C4-2B (cell line): ENCODE measurements around the gene AMFR.

Experiments used
- H3K27ac ChIP-seq: fragments of 450-650 bp; 2 replicates; pipeline ENCODE4 v1.5.1; 2017
- ZFX ChIP-seq: fragments of 450-650 bp; IDR thresholded peaks from 2 replicates; pipeline ENCODE4 v1.6.1; 2017
- TF ChIP-seq, protein P1 (sequence below): fragments of 450-650 bp; conservative IDR thresholded peaks from 2 replicates; pipeline ENCODE4 v1.5.1; 2017; ENCODE audit warnings: mild to moderate bottlenecking

AMFR gene

GRCh38 chr16:56448005-56448404 is 22.7 kb upstream of the AMFR start:
- H3K27ac ChIP-seq: no peak overlapping the region
- TF ChIP-seq, protein P1, sequence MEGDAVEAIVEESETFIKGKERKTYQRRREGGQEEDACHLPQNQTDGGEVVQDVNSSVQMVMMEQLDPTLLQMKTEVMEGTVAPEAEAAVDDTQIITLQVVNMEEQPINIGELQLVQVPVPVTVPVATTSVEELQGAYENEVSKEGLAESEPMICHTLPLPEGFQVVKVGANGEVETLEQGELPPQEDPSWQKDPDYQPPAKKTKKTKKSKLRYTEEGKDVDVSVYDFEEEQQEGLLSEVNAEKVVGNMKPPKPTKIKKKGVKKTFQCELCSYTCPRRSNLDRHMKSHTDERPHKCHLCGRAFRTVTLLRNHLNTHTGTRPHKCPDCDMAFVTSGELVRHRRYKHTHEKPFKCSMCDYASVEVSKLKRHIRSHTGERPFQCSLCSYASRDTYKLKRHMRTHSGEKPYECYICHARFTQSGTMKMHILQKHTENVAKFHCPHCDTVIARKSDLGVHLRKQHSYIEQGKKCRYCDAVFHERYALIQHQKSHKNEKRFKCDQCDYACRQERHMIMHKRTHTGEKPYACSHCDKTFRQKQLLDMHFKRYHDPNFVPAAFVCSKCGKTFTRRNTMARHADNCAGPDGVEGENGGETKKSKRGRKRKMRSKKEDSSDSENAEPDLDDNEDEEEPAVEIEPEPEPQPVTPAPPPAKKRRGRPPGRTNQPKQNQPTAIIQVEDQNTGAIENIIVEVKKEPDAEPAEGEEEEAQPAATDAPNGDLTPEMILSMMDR: no peak
- TF ChIP-seq ZFX: no peak

DNA sequence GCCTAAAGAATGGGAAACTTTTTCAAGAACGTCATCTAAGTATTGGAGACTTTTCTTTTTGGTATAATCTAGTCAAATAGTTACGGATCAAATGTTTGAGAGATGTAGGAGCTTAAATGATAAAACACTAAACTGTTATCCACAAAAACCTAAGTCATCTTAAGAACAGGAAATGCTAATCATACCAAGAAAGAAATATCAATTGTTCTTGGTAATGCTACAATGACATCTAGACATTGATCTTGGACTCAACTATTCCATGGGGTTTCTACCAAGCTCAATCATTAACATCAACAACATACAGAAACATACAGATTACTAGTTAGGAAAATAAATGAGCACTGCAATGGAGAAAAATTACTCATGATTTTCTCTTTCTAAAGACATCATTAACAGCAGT is 21.9 kb upstream of the AMFR start:
- TF ChIP-seq, protein P1: no peak
- no peak for TF ChIP-seq ZFX
- no peak overlapping the region for H3K27ac ChIP-seq

- H3K27ac ChIP-seq: no peak overlapping the region
- TF ChIP-seq, protein P1: no peak
- TF ChIP-seq ZFX: no peak
These were observed 12.7 kb upstream of the AMFR start for GRCh38 chr16:56438038-56438437.

DNA sequence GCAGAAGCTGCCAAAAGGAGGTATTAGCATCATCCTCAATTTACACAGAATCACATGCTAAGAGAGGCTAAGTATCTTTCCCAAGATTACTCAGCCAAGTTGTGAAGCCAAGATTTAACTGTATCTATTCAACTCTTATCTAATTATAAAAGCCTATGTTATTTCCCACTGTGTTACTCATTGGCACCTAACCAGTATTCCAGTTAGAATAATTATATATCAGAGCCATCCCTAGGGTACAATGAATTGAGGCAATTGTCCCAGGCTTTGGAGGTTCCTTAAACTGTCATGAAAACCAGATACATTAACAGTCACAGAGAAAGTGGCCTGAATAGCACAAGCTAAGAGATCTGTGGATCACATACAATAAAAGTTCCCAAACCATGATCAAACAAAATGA is 10.9 kb upstream of the AMFR start:
- TF ChIP-seq, protein P1: no peak
- TF ChIP-seq ZFX: no peak
- H3K27ac ChIP-seq: no peak overlapping the region

DNA sequence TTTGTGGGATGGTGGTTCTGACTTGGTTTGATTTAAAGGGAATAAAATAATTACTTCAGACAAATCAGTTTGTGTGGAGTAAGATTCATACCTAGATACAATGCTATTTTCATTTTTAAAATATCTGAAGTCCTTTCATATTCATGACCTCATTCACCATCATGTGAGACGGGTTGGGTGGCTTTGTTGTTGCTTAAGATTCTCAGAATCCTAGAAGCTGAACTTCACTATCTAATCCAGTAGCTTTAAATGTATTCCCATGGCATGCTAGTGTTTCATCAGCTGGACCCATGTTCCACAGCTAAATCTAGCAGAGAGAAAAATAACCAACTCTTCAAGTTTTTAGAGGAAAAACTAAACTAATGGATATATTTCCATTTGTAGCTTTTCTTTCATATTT is 2.7 kb upstream of the AMFR start:
- H3K27ac ChIP-seq: no peak overlapping the region
- no peak for TF ChIP-seq ZFX
- TF ChIP-seq, protein P1: no peak

- H3K27ac ChIP-seq: no peak overlapping the region
- TF ChIP-seq ZFX: no peak
- TF ChIP-seq, protein P1: no peak
These were observed 1.2 kb upstream of the AMFR start for GRCh38 chr16:56426585-56426984.

DNA sequence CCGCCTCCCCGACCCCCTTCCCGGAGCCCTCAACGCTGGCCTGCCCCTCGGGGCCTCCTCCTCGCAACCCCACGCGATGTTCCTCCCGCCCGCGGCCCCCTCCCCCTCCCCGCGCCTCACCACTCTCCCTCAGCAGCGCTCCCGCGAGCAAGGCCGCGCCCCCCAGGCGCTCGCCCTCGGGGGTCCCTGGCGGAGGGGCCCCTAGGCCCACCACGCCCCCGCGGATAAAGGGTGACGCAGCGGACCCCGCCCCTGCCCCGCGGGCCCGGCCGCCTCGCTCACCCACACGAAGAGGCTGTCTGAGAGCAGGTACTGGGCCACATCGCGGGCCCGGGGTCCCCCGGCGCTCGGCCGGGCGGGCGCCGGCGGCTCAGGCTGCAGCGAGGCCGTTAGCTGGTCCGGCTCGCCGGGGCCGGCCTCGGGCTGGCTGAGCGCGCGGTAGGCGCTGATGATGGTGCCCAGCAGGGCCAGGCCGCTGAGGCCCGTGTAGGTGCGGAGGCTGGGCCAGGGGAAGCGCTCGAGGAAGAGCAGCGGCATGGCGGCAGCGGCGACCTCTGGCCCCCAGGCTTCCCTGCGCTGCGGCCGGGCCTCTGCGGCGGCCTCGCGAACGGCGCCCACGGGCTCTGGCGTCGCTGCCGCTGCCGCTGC is 430 bp downstream of the AMFR start:
- peak overlapping the region; percentile 85 for H3K27ac ChIP-seq
- TF ChIP-seq, protein P1: no peak
- peak; percentile 97 for TF ChIP-seq ZFX
